Measurements from ENCODE around the gene TMEM14B.

GRCh38 chr6:10759884-10760329 lies 12.3 kb downstream of the TMEM14B start:
- no peak for TF ChIP-seq CREB1 (IDR thresholded peaks at IDR 0.05; ENCODE audit: low read depth)
- TF ChIP-seq YY1 (IDR thresholded peaks at IDR 0.05; ENCODE audit: low read depth) = no peak
- no peak for TF ChIP-seq MAX (IDR thresholded peaks at IDR 0.05)
- no peak for TF ChIP-seq TCF12 (IDR thresholded peaks at IDR 0.05; ENCODE audit: low read depth)

Measured in Ishikawa (cell line).